Mammary epithelial cell (primary cell): ENCODE results near the gene LMAN2.

ENCODE experiments used
- CTCF ChIP-seq, 2 donors: IDR thresholded peaks in 1 of 2; conservative IDR thresholded peaks in 1 of 2; 2 replicates each; pipeline ENCODE4 v1.5.1; 2011 to 2012; ENCODE audit warnings: inconsistent platforms in 2 of 2, low read length in 2 of 2, mild to moderate bottlenecking in 2 of 2, control low read depth in 1 of 2, low read depth in 1 of 2; ENCODE audit not compliant: insufficient read depth in 1 of 2; ENCODE audit errors: extremely low read depth in 1 of 2
- EZH2 ChIP-seq: IDR thresholded peaks from 2 replicates; pipeline ENCODE4 v1.6.1; 2012; ENCODE audit warnings: low read length, inconsistent platforms, borderline replicate concordance

GRCh38 chr5:177364159-177364962 lies 12.9 kb upstream of the LMAN2 start:
- no peak for TF ChIP-seq CTCF (conservative IDR thresholded peaks at IDR 0.05 in 1 of 2, IDR thresholded peaks at IDR 0.05 in 1 of 2; ENCODE audit: extremely low read depth in 1 of 2, insufficient read depth in 1 of 2, low read depth in 1 of 2, low read length in 2 of 2)
- no peak for TF ChIP-seq EZH2
